Progenitor cell of endocrine pancreas (in vitro differentiated cells): ENCODE results near the gene PPFIA1. TPM values are rescaled to one million over a fixed set of nuclear protein-coding genes. Genes with fewer than 3 reads are reported as not detected.

Source experiments
- DNase-seq: peaks from one replicate; pipeline ENCODE4 v3.0.0; 2021; ENCODE audit warnings: low spot score; ENCODE audit not compliant: unreplicated experiment
- H3K27ac Mint-ChIP-seq: 2 replicates; pipeline ENCODE4 v1.8.0; 2021; ENCODE audit warnings: mild to moderate bottlenecking, moderate library complexity, mixed read lengths
- H3K27me3 Mint-ChIP-seq: 2 replicates; pipeline ENCODE4 v1.8.0; 2021; ENCODE audit warnings: mixed read lengths
- H3K36me3 Mint-ChIP-seq: 2 replicates; pipeline ENCODE4 v1.8.0; 2022; ENCODE audit warnings: mixed read lengths; ENCODE audit not compliant: insufficient read depth
- H3K4me1 Mint-ChIP-seq: 2 replicates; pipeline ENCODE4 v1.8.0; 2021; ENCODE audit warnings: low read depth, mixed read lengths
- H3K4me3 Mint-ChIP-seq: 2 replicates; pipeline ENCODE4 v1.8.0; 2021; ENCODE audit warnings: low read depth, mild to moderate bottlenecking, moderate library complexity, mixed read lengths
- H3K9me3 Mint-ChIP-seq: 2 replicates; pipeline ENCODE4 v1.8.0; 2021; ENCODE audit warnings: low read depth, mixed read lengths
- total RNA-seq: library from RNA; stranded (reverse); gene quantifications from 2 replicates; pipeline ENCODE4 v1.2.1, GENCODE V29; 2021
- TF ChIP-seq, protein P1 (sequence below): fragments of 200-600 bp; sonication (generic); IDR thresholded peaks from one replicate; pipeline ENCODE4 v1.5.0; 2021; ENCODE audit warnings: antibody characterized with exemption, mild to moderate bottlenecking; ENCODE audit not compliant: unreplicated experiment

PPFIA1 gene
- total RNA-seq, 1 donor from 2014 or later = 70.8 TPM

DNA sequence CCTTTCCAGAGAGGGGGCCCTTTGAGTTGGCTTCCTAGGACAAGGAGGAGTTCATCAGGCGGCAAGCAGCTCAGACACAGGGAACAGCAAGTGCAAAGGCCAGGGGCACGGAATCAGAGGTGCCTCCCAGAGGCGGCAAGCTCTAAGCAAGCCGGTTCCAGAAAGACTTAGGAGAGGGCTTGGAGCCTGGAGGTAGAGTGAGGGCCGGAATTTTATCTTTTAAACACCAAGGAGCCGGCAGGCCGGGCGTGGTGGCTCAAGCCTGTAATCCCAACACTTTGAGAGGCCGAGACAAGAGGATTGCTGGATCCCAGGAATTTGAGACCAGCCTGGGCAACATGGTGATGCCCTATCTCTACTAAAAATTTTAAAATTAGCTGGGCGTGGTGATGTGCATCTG is 40.8 kb upstream of the PPFIA1 start:
- TF ChIP-seq, protein P1, sequence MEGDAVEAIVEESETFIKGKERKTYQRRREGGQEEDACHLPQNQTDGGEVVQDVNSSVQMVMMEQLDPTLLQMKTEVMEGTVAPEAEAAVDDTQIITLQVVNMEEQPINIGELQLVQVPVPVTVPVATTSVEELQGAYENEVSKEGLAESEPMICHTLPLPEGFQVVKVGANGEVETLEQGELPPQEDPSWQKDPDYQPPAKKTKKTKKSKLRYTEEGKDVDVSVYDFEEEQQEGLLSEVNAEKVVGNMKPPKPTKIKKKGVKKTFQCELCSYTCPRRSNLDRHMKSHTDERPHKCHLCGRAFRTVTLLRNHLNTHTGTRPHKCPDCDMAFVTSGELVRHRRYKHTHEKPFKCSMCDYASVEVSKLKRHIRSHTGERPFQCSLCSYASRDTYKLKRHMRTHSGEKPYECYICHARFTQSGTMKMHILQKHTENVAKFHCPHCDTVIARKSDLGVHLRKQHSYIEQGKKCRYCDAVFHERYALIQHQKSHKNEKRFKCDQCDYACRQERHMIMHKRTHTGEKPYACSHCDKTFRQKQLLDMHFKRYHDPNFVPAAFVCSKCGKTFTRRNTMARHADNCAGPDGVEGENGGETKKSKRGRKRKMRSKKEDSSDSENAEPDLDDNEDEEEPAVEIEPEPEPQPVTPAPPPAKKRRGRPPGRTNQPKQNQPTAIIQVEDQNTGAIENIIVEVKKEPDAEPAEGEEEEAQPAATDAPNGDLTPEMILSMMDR = no peak
- Mint-ChIP-seq H3K9me3 (no peaks in the 10 kb centered on the region), H3K27ac (no peak overlapping the region), H3K36me3 (no peaks in the 10 kb centered on the region), H3K27me3 (peaks cover 6% of the 10 kb centered on the region), H3K4me1 (no peaks in the 10 kb centered on the region), H3K4me3 (no peak overlapping the region)
- DNase-seq = no peak

DNA sequence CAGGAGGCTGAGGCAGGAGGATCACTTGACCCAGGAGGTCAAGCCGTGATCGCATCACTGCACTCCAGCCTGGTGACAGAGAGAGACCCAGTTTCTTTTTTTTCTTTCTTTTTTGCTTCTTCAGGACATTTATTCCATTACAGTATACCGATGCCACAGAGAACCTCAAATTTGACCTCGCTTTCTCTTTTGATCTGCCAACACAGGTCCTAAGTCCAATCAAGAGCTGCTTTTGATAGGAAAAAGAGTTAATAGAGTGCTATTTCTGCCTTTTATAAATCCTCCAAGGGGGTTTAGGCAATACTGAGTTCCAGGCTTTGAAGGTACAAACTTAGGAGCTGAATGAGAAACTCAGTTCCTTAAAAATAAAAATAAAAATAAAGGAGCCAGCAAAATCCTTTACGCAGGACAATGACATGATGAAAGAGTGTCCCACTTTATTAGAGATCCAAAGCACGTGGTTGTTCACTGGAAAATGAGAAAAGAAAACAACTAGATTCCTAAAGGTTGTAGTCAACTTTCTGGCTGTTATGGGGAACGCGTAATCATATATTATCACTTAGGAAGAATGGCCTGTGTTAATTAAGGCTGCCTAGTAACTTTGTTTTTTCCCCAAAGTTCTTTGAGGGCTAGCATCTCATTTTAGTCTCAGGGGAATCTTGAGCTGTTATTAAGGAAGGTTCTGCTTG is 40.2 kb upstream of the PPFIA1 start:
- H3K36me3 Mint-ChIP-seq = no peaks in the 10 kb centered on the region
- TF ChIP-seq, protein P1 = no peak
- no peaks in the 10 kb centered on the region for H3K9me3 Mint-ChIP-seq
- DNase-seq = no peak
- H3K27me3 Mint-ChIP-seq = peaks cover 6% of the 10 kb centered on the region
- H3K4me3 Mint-ChIP-seq = no peak overlapping the region
- no peaks in the 10 kb centered on the region for H3K4me1 Mint-ChIP-seq
- no peak overlapping the region for H3K27ac Mint-ChIP-seq

DNA sequence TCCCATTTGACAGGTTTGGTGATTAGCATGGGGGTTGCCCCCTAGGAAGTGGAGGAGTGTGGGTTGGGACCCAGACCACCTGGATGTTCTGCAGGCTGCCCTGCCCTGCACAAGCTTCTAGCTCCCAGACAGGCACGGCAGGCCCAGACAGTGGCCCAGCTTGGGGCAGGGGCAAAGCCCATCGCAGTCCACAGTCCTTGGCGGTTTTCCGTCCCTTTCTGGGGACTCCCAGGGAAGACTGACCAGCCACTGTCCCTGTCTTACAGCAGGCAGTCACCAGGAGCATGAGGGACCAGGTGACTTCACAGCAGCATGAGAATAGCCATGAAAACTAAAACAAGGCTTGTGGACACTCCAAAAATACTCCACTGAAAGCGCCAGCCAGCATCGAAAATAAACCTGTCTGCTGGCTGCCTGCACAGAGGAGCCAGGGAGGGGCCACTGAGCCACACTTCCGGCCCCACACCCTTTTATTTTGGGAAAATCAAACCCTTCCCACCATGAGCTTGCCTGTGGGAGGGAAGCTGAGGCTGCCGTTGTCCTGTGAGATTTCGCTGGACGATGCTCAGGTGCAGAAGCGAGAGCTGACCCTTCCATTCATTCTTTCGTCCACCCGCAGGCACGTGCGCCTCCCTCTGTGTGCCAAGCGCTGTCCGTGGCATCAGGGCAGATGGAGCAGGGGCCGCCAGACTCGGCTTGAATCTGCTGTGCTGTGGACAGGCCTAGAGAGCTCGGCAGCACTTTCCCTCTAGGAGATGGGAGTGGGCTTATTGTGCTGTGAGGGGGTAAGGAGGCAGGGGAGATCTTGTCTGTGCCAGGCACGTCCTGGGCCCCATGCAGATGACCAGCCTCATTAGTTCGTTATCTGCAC is 39.4 kb upstream of the PPFIA1 start:
- Mint-ChIP-seq H3K27me3 (peaks cover 6% of the 10 kb centered on the region), H3K27ac (no peak overlapping the region), H3K4me1 (no peaks in the 10 kb centered on the region), H3K9me3 (no peaks in the 10 kb centered on the region), H3K36me3 (no peaks in the 10 kb centered on the region), H3K4me3 (no peak overlapping the region)
- TF ChIP-seq, protein P1 = no peak
- DNase-seq = no peak

DNA sequence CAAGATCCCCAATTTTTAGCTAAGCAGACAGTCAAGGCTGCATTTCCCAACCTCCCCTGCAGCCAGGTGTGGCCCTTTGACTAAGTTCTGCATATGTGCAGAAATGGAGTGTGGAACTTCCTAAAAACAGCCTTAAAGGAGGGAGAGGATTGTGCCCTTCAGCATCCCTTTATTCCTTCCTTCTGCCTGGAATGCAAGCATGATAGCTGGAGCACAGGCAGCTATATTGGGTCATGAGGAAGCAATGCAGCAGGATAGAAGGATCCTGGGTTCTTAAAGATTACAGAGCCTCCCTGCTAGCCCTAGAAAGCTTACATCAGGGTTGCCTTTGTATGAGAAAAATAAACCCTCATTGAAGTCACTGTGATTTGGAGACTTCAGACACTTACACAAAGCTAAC is 37.5 kb upstream of the PPFIA1 start:
- Mint-ChIP-seq H3K27ac (no peak overlapping the region), H3K36me3 (no peaks in the 10 kb centered on the region), H3K27me3 (peaks cover 3% of the 10 kb centered on the region), H3K4me3 (no peak overlapping the region), H3K9me3 (no peaks in the 10 kb centered on the region), H3K4me1 (no peaks in the 10 kb centered on the region)
- DNase-seq = no peak
- TF ChIP-seq, protein P1 = no peak

DNA sequence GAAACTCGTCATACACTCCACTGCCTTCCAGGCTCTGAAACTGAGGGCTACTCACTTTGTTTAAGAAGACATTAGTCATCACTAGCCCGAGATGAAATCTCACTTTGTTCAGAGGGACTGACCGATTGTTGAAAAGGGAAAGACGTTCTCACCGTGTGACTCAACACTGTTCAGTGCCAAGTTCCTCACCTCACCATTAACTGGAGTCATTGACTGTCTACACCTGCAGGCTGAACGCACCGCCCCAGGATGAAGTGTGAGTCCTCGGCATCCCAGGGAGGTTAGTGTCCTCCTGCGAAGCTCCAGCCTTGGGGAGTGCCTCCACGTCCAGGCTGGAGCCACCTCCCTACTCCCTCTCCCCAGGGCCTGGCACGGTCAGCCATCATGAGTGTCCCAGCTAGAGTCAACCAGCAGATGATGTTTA is 37.0 kb upstream of the PPFIA1 start:
- Mint-ChIP-seq H3K4me1 (no peaks in the 10 kb centered on the region), H3K36me3 (no peaks in the 10 kb centered on the region), H3K9me3 (no peaks in the 10 kb centered on the region), H3K27me3 (peaks cover 3% of the 10 kb centered on the region), H3K4me3 (no peak overlapping the region), H3K27ac (no peak overlapping the region)
- DNase-seq = no peak
- TF ChIP-seq, protein P1 = no peak
